ENCODE measurements around the gene ABI3.

ABI3 gene

GRCh38 chr17:49225554-49226236 is 15.2 kb downstream of the ABI3 start:
- no peak for DNase-seq

DNA sequence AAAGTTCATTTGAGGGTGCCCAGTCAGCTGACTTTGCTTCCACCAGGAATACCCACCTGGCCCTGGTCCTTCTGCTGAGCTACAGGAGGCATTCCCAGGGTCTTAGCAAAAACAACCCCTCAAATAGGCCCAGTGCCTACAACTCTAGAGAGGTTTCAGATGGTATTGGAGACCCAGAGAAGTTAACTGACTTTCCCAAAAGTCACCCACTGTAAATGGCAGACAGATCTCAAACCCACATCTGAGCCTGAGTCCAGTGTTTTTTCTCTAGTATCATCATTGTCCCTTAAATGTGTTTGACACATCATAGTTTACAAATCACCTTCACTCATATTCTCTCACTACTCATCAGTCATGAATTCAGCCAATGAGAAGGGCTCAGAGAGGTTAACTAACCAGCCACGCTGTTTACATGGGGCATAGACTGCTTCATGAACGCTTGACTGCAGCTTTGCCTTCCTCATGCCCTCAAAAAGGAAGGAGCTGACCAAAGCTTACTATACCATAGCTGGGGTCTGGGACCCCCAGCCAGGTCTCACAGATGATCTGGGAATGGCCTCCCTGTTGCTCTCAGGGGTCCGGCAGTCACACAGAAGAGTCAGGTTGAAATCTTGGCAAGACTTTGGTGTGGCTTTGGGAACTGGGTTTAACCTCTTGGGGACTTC is 16.4 kb downstream of the ABI3 start:
- DNase-seq: no peak

- DNase-seq: peak; percentile 43 to 67
Observed at GRCh38 chr17:49227436-49228261, 17.1 kb downstream of the ABI3 start.

- DNase-seq: no peak
Observed at GRCh38 chr17:49229076-49229804, 18.7 kb downstream of the ABI3 start.

GRCh38 chr17:49229805-49230600 is 19.5 kb downstream of the ABI3 start:
- DNase-seq: no peak

DNA sequence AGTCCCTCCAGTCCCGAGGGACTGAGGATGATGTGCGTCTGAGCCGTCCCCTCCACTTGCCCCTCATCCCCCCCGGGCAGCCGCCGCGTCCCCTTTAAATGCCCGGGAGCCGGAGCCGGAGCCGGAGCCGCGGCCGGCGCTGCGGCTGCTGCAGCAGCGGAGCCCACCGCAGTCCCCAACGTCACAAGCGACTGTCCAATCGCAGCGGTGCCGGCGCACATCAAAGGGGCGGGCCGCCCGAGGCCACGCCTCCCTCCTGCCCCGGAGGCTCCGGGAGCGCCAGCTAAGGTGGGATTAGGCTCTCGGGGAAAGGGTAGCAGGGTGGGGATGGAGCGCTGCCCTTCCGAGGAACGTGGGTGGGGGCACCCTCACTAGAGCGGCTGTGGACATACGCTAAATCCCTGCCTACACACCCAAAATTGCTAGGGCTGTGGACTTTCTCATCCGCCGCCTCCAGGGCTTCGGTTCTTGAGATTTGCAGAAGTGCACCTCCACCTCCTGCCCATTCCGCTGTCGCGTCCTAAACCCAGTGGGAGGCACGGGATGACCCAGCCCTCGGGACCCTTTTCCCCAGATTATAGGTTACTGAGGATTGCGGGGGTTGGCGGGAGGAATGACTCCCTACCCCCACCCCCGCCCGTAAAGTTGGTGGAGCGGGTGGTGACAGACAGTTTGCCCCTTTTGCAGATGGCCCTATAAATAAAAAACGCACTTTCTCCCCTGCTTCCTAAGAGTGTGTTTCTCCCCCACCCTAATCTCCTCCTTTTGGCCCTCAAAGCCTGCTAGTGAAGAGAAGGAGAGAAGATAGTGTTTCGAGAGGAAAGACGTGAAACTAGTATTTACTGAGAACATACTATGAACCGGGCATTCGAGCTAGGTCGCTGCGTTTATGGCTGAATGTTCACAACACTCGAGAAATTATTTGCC is 20.4 kb downstream of the ABI3 start, which contains the start of gene PHOSPHO1:
PHOSPHO1 (minus strand) TSS at position 152 of the 927 bp plus-strand sequence. CDS start 4,096 bp downstream, outside the sequence.
- peak; percentile 54 to 70 for DNase-seq

GRCh38 chr17:49231563-49231894 is 21.0 kb downstream of the ABI3 start:
- no peak for DNase-seq

- DNase-seq: no peak
Observed at GRCh38 chr17:49234509-49235080, 24.1 kb downstream of the ABI3 start.

DNA sequence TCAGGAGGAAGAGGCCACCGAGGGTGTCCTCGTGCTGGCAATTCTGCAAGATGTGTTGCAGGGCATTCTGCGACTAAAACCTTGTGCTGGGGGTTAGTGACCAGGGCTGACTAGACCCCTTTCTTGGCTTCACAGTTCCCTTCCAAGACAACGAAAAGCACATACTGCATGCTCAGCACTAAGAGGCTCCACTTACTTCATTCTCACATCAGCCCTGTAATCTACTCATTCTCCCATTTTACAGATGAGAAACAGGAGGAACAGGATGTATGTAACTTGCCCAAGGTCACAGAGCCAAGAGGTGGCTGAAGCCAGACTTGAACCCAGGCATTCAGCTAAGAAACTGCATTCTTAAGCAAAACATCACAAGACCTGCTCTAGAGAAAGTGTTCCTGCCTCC is 25.4 kb downstream of the ABI3 start:
- no peak for DNase-seq

DNA sequence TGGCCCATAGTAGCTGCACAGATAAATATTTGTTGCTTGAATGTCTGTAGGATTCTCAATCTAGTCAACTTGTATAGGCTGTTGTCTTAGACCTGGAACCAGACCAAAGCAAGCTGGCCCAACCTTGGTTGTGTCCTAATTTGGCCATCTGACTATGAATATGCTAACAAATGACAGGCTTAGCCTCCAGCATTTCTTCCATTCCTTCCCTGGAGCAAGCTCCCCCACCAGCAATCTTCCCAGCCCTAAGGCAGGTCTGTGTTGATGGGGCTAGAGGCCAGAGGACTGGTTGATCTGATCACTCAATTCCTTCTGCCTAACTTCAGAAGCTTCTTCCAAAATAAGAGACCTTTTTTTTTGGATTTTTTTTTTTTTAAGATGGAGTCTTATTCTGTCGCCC is 29.5 kb downstream of the ABI3 start:
- no peak for DNase-seq

DNA sequence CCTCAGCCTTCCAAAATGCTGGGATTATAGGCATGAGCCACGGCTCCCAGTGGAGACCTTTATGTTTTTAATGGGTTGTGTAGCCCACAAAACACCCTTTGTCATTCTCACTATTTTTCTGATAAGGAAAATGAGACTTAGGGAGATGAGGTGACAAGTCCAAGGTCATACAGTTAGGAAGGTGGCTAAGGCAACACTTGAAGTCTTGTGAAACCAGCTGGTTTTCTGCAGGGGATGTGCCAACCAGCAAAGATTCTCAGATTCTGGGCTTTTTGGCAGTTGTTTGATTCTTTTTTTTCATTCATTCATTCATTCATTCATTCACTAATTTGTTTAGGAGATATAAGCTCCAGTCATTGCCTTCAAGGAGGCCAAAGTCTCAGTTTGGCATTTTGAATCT is 30.1 kb downstream of the ABI3 start:
- no peak for DNase-seq

- no peak for DNase-seq
Observed at GRCh38 chr17:49241040-49241439, 30.5 kb downstream of the ABI3 start.

GRCh38 chr17:49241692-49242397 is 31.3 kb downstream of the ABI3 start:
- DNase-seq: no peak

- DNase-seq: no peak
Observed at GRCh38 chr17:49242813-49243212, 32.3 kb downstream of the ABI3 start.

- DNase-seq: no peak
Observed at GRCh38 chr17:49244839-49245238, 34.3 kb downstream of the ABI3 start.

GRCh38 chr17:49247944-49248343 is 37.4 kb downstream of the ABI3 start:
- no peak for DNase-seq

- no peak for DNase-seq
Observed at GRCh38 chr17:49249292-49249794, 38.8 kb downstream of the ABI3 start.

GRCh38 chr17:49249890-49250522 is 39.5 kb downstream of the ABI3 start:
- DNase-seq: no peak

- DNase-seq: no peak
Observed at GRCh38 chr17:49252148-49252695, 41.7 kb downstream of the ABI3 start.

Data from SW 1271 (cell line).